Psoas muscle (tissue), 8 donors: ENCODE measurements around the gene DENND1A. TPM values are rescaled to one million over a fixed set of nuclear protein-coding genes. Genes with fewer than 3 reads are reported as not detected.
"Not testable (repeated sequence)": the region's sequence is repeated elsewhere in the genome, so short reads cannot be mapped to it uniquely, and the experiment has no call there.

ENCODE experiments used
- ATAC-seq, 4 donors: fragments of 200-7000 bp; cut with Tn5 transposase; one replicate each; pipeline ENCODE4 v1.9.1; 2020; ENCODE audit warnings: moderate library complexity in 3 of 4, mild to moderate bottlenecking in 2 of 4
- DNase-seq, 2 donors: peaks; one replicate each; pipeline ENCODE4 v3.0.0-alpha.2; 2020
- H3K27ac ChIP-seq: fragments of 200-600 bp; one replicate; pipeline ENCODE4 v1.8.0; 2022
- H3K27me3 ChIP-seq, 3 donors: fragments of 200-600 bp in 1 of 3; one replicate each; pipeline versions ENCODE4 v1.6.1 to v1.8.0; 2013 to 2022; ENCODE audit warnings: low read length in 2 of 3, mild to moderate bottlenecking in 2 of 3, moderate library complexity in 1 of 3; ENCODE audit not compliant: insufficient read depth in 3 of 3
- H3K36me3 ChIP-seq, 2 donors: fragments of 200-600 bp in 1 of 2; one replicate each; pipeline versions ENCODE4 v1.6.1 to v1.8.0; 2013 to 2022; ENCODE audit warnings: low read depth in 1 of 2, mild to moderate bottlenecking in 1 of 2, moderate library complexity in 1 of 2; ENCODE audit not compliant: insufficient read depth in 1 of 2
- H3K4me1 ChIP-seq: fragments of 200-600 bp; one replicate; pipeline ENCODE4 v1.8.0; 2022
- H3K4me3 ChIP-seq: fragments of 200-600 bp; one replicate; pipeline ENCODE4 v1.8.0; 2022; ENCODE audit warnings: mild to moderate bottlenecking
- H3K9me3 ChIP-seq: fragments of 200-600 bp; one replicate; pipeline ENCODE4 v1.8.0; 2022
- CTCF ChIP-seq: fragments of 200-600 bp; IDR thresholded peaks from one replicate; pipeline ENCODE4 v1.8.0; 2022; ENCODE audit warnings: antibody characterized with exemption
- WGBS, 3 donors: extraction: QIAGEN DNeasy Blood & Tissue Kit; methylation state at CpG; one replicate each; pipeline versions ENCODE4 v1.1.6 to v1.1.7; 2013; 5-methylcytosine and 5-hydroxymethylcytosine counted together
- intact Hi-C, 2 donors: fragments of 100-400 bp; cut with DNase I; formaldehyde crosslinking; loops; one replicate each; pipeline versions ENCODE4 v1.11.0 to v1.14.2; 2022
- polyA plus RNA-seq, 3 donors: library from polyadenylated mRNA; stranded (reverse); fragments of 200-250 nt; gene quantifications; one replicate each; pipeline ENCODE4 v1.2.3, GENCODE V29; 2013
- total RNA-seq, 4 donors: library from RNA; stranded (reverse); fragmentation: NEBNext Ultra II Directional in 2 of 4; extraction: Animal tissue kit (Norgen Biotek cat#: 25700) in 2 of 4; gene quantifications; one replicate each; pipeline versions ENCODE4 v1.2.1 to v1.2.4, GENCODE V29; 2021 to 2023
- donor health status: healthy with polysubstance abuse.
- donor health status: DM: no; HTN: no; CAD: no; lungs with moderate emphysema.
- donor health status: Bipolar disorder and iron deficiency.
- donor health status: healthy.
- donor health status: DM: yes; HTN: yes; CAD: no.
- donor health status: DM: no; HTN: no; CAD: no.
- donor health status: DM: no; HTN: no; CAD: no.
- donor health status: DM: yes; HTN: yes; CAD: no.

Gene DENND1A
- total and polyA plus RNA-seq, 7 donors, result 6.1 to 17.3 (median 13.9) TPM

- no peak overlapping the region for H3K27ac ChIP-seq
- intact Hi-C loops, result loop anchor here in 1 of 2 donors (5.0 kb wide), 1 partner anchor 1122 kb away; no protein-coding TSS in a partner anchor
- H3K9me3 ChIP-seq, result no peaks in the 10 kb centered on the region
- no peak for TF ChIP-seq CTCF
- no peaks in the 10 kb centered on the region for H3K27me3 ChIP-seq
- peaks cover 19% of the 10 kb centered on the region for H3K4me1 ChIP-seq
- ATAC-seq (no peak), DNase-seq (no peak)
- no peaks in the 10 kb centered on the region for H3K36me3 ChIP-seq
- no peak overlapping the region for H3K4me3 ChIP-seq
- WGBS, 3 donors, result 94 to 100% (median 95%) methylated on average over 1 of the region's 1 CpG
These were observed 190.5 kb downstream of the DENND1A start for GRCh38 chr9:123739387-123739786.

GRCh38 chr9:123738648-123739047 is 191.3 kb downstream of the DENND1A start:
- intact Hi-C loops, result loop anchor here in 1 of 2 donors (5.0 kb wide), 1 partner anchor 1121 kb away; no protein-coding TSS in a partner anchor
- no peak for TF ChIP-seq CTCF
- no peaks in the 10 kb centered on the region for H3K27me3 ChIP-seq
- H3K36me3 ChIP-seq, result no peaks in the 10 kb centered on the region
- DNase-seq (no peak), ATAC-seq (no peak)
- 68 to 82% (median 76%) methylated on average over 2 of the region's 2 CpGs for WGBS, 3 donors
- H3K27ac ChIP-seq, result no peak overlapping the region
- H3K9me3 ChIP-seq, result no peaks in the 10 kb centered on the region
- peaks cover 19% of the 10 kb centered on the region for H3K4me1 ChIP-seq
- H3K4me3 ChIP-seq, result no peak overlapping the region

- intact Hi-C loops, result loop anchor here in 1 of 2 donors (5.0 kb wide), 1 partner anchor 1118 kb away; no protein-coding TSS in a partner anchor
- WGBS, 3 donors, result 97 to 99% (median 98%) methylated on average over 4 of the region's 4 CpGs
- Histone ChIP-seq H3K4me1 (no peaks in the 10 kb centered on the region), H3K9me3 (no peaks in the 10 kb centered on the region), H3K27me3 (no peaks in the 10 kb centered on the region), H3K36me3 (no peaks in the 10 kb centered on the region), H3K4me3 (no peak overlapping the region), H3K27ac (no peak overlapping the region)
- no peak for ATAC-seq
- no peak for DNase-seq
- no peak for TF ChIP-seq CTCF
These were observed 194.6 kb downstream of the DENND1A start for GRCh38 chr9:123735376-123735775.

- intact Hi-C loops, DNase-seq, H3K4me3 ChIP-seq, H3K36me3 ChIP-seq, H3K27me3 ChIP-seq, H3K4me1 ChIP-seq, H3K9me3 ChIP-seq, H3K27ac ChIP-seq, ATAC-seq: not testable (repeated sequence)
- 93 to 98% (median 97%) methylated on average over 4 to 5 of the region's 5 CpGs for WGBS, 3 donors
These were observed 201.4 kb downstream of the DENND1A start for GRCh38 chr9:123728571-123728970.

GRCh38 chr9:123727332-123727731 is 202.6 kb downstream of the DENND1A start:
- no peak for TF ChIP-seq CTCF
- intact Hi-C loops, result no loop called here

More at GRCh38 chr9:123727332-123727731, 202.6 kb downstream of the DENND1A start:
- Histone ChIP-seq H3K27ac (no peak overlapping the region), H3K4me3 (no peak overlapping the region), H3K36me3 (no peaks in the 10 kb centered on the region), H3K27me3 (no peaks in the 10 kb centered on the region), H3K9me3 (no peaks in the 10 kb centered on the region), H3K4me1 (no peaks in the 10 kb centered on the region)
- 95 to 100% (median 95%) methylated on average over 1 of the region's 1 CpG for WGBS, 3 donors
- DNase-seq, result no peak
- no peak for ATAC-seq
